ENCODE measurements around the gene TGFB2.

TGFB2 gene

DNA sequence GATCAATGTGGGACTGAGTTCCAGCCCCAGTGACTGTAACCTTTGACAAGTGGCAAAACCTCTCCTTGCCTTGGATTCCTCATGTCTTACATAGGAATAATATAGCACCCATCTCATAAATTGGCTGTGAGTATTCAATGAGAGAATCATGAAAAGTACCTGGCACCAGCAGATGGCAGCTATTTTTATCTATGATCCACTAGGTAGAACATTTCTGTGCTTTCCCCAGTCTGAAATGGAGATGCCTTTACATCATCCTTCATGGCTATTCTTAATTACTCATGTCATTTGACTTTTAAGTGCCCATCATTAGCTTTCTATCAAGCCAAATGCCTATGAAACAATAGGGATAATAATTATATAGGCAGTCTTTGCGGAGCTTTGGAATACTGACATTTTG lies 130.1 kb downstream of the TGFB2 start:
- Histone ChIP-seq H3K36me3 (ENCODE audit: control insufficient read depth, insufficient read depth, low read length) (no peaks in the 10 kb centered on the region), H3K9me3 (ENCODE audit: control insufficient read depth, insufficient read depth, low read length) (no peaks in the 10 kb centered on the region), H3K4me3 (ENCODE audit: low read depth, low read length) (no peak overlapping the region), H3K4me1 (ENCODE audit: control insufficient read depth, insufficient read depth, low read length) (no peaks in the 10 kb centered on the region), H3K27me3 (ENCODE audit: control insufficient read depth, insufficient read depth, low read length) (no peaks in the 10 kb centered on the region), H3K9ac (ENCODE audit: low read depth, low read length) (no peak overlapping the region)

- Histone ChIP-seq H3K4me3 (ENCODE audit: low read depth, low read length) (no peak overlapping the region), H3K9ac (ENCODE audit: low read depth, low read length) (no peak overlapping the region)
These were observed 130.6 kb downstream of the TGFB2 start for GRCh38 chr1:218475699-218476098.

DNA sequence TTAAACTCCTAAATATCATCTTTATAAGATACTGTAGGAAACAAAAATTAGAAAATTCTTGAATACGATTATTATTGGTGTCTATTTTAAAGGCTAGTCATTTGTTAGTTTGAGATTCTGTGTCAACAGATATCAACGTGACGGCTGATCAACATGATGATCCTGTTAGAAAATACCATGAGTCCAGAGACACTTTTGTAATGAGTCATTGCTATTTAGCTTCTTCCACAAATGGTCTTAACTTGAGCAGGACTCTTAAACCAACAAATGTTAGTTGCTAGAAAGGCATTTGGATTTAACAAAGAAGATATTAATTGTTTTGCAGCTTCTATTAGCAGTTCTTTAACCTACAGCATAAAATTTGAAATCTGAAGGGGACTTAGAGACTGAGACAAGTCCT lies 131.2 kb downstream of the TGFB2 start:
- Histone ChIP-seq H3K9ac (ENCODE audit: low read depth, low read length) (no peak overlapping the region), H3K4me3 (ENCODE audit: low read depth, low read length) (no peak overlapping the region), H3K4me1 (ENCODE audit: control insufficient read depth, insufficient read depth, low read length) (no peaks in the 10 kb centered on the region), H3K27me3 (ENCODE audit: control insufficient read depth, insufficient read depth, low read length) (no peaks in the 10 kb centered on the region), H3K9me3 (ENCODE audit: control insufficient read depth, insufficient read depth, low read length) (no peaks in the 10 kb centered on the region), H3K36me3 (ENCODE audit: control insufficient read depth, insufficient read depth, low read length) (no peaks in the 10 kb centered on the region)

More at GRCh38 chr1:218475699-218476098, 130.6 kb downstream of the TGFB2 start:
- no peaks in the 10 kb centered on the region for H3K27me3 ChIP-seq (ENCODE audit: control insufficient read depth, insufficient read depth, low read length)
- H3K36me3 ChIP-seq (ENCODE audit: control insufficient read depth, insufficient read depth, low read length) = no peaks in the 10 kb centered on the region
- H3K4me1 ChIP-seq (ENCODE audit: control insufficient read depth, insufficient read depth, low read length) = no peaks in the 10 kb centered on the region
- H3K9me3 ChIP-seq (ENCODE audit: control insufficient read depth, insufficient read depth, low read length) = no peaks in the 10 kb centered on the region

DNA sequence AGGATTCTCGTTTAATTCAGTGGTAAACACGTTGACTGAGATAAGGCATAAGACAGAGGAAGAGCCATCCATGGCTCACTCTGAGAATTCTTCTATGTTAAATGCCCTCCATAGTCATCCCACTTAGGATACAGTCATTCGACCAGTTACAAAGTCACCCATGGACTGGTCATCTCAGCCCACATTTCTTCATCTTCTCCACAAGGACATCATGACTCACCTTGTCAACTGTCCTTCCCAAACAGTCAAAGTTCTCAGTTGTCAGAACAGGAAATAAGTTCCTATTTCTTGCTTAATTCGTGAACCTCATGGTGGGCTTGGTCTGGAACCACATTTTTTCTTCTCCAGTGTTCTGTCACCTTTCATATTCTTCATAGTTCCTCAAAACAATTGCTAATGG lies 133.2 kb downstream of the TGFB2 start:
- Histone ChIP-seq H3K9me3 (ENCODE audit: control insufficient read depth, insufficient read depth, low read length) (no peaks in the 10 kb centered on the region), H3K4me1 (ENCODE audit: control insufficient read depth, insufficient read depth, low read length) (no peaks in the 10 kb centered on the region), H3K27me3 (ENCODE audit: control insufficient read depth, insufficient read depth, low read length) (no peaks in the 10 kb centered on the region), H3K36me3 (ENCODE audit: control insufficient read depth, insufficient read depth, low read length) (no peaks in the 10 kb centered on the region), H3K9ac (ENCODE audit: low read depth, low read length) (no peak overlapping the region), H3K4me3 (ENCODE audit: low read depth, low read length) (no peak overlapping the region)

- H3K9ac ChIP-seq (ENCODE audit: low read depth, low read length) = no peak overlapping the region
- no peak overlapping the region for H3K4me3 ChIP-seq (ENCODE audit: low read depth, low read length)
- H3K36me3 ChIP-seq (ENCODE audit: control insufficient read depth, insufficient read depth, low read length) = no peaks in the 10 kb centered on the region
- no peaks in the 10 kb centered on the region for H3K9me3 ChIP-seq (ENCODE audit: control insufficient read depth, insufficient read depth, low read length)
- no peaks in the 10 kb centered on the region for H3K4me1 ChIP-seq (ENCODE audit: control insufficient read depth, insufficient read depth, low read length)
- H3K27me3 ChIP-seq (ENCODE audit: control insufficient read depth, insufficient read depth, low read length) = no peaks in the 10 kb centered on the region
These were observed 134.4 kb downstream of the TGFB2 start for GRCh38 chr1:218479436-218480115.

- H3K27me3 ChIP-seq (ENCODE audit: control insufficient read depth, insufficient read depth, low read length) = no peaks in the 10 kb centered on the region
- H3K4me1 ChIP-seq (ENCODE audit: control insufficient read depth, insufficient read depth, low read length) = no peaks in the 10 kb centered on the region
- H3K9ac ChIP-seq (ENCODE audit: low read depth, low read length) = no peak overlapping the region
- H3K36me3 ChIP-seq (ENCODE audit: control insufficient read depth, insufficient read depth, low read length) = no peaks in the 10 kb centered on the region
- no peak overlapping the region for H3K4me3 ChIP-seq (ENCODE audit: low read depth, low read length)
- no peaks in the 10 kb centered on the region for H3K9me3 ChIP-seq (ENCODE audit: control insufficient read depth, insufficient read depth, low read length)
These were observed 135.0 kb downstream of the TGFB2 start for GRCh38 chr1:218480137-218480536.

DNA sequence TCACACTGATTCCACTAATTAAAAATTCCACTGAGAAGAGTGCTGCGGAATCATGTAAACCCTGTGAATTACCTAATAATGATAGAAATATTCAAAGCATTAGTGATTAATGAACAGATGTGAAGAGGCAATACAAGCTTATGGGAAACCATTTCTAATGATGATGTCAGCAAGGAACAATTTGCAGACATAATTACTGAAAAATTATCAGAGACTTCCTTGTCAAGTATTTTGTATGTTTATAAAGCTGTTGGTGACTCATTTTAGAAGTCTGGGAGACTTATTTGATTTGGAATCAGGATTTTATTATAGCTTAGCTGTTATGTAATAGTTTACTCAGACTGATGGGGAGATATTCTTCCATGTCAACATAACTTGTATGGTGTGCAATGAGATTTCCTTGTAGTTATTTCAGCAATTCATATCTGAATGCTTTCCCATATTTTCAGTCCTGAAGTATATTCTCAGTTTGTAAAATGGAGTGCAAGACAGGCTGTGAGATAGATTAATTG lies 135.5 kb downstream of the TGFB2 start:
- no peaks in the 10 kb centered on the region for H3K27me3 ChIP-seq (ENCODE audit: control insufficient read depth, insufficient read depth, low read length)
- H3K4me1 ChIP-seq (ENCODE audit: control insufficient read depth, insufficient read depth, low read length) = no peaks in the 10 kb centered on the region
- H3K4me3 ChIP-seq (ENCODE audit: low read depth, low read length) = no peak overlapping the region
- H3K9ac ChIP-seq (ENCODE audit: low read depth, low read length) = no peak overlapping the region
- H3K9me3 ChIP-seq (ENCODE audit: control insufficient read depth, insufficient read depth, low read length) = no peaks in the 10 kb centered on the region
- H3K36me3 ChIP-seq (ENCODE audit: control insufficient read depth, insufficient read depth, low read length) = no peaks in the 10 kb centered on the region

- no peaks in the 10 kb centered on the region for H3K4me1 ChIP-seq (ENCODE audit: control insufficient read depth, insufficient read depth, low read length)
- H3K9ac ChIP-seq (ENCODE audit: low read depth, low read length) = no peak overlapping the region
- no peaks in the 10 kb centered on the region for H3K27me3 ChIP-seq (ENCODE audit: control insufficient read depth, insufficient read depth, low read length)
- no peaks in the 10 kb centered on the region for H3K36me3 ChIP-seq (ENCODE audit: control insufficient read depth, insufficient read depth, low read length)
- H3K4me3 ChIP-seq (ENCODE audit: low read depth, low read length) = no peak overlapping the region
- no peaks in the 10 kb centered on the region for H3K9me3 ChIP-seq (ENCODE audit: control insufficient read depth, insufficient read depth, low read length)
These were observed 136.1 kb downstream of the TGFB2 start for GRCh38 chr1:218481116-218481775.

DNA sequence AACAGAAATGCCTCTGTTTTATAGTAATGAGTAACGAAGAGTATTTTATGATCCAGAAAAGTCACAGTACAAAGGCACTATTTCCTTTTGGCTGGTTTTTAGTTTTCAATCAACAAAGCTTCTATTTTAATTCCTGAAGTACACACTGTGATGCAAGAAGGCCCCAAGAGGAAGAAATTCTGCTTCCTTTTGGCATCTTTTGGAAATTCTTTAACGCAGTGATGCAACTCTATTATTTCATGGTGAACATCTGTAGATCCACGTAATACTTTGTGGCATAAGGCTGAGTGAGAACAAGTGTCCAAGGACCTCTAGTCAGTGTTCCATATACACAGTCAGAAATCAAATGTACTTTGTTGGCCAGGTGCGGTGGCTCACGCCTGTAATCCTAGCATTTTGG lies 137.5 kb downstream of the TGFB2 start:
- Histone ChIP-seq H3K9me3 (ENCODE audit: control insufficient read depth, insufficient read depth, low read length) (no peaks in the 10 kb centered on the region), H3K9ac (ENCODE audit: low read depth, low read length) (no peak overlapping the region), H3K27me3 (ENCODE audit: control insufficient read depth, insufficient read depth, low read length) (no peaks in the 10 kb centered on the region), H3K4me1 (ENCODE audit: control insufficient read depth, insufficient read depth, low read length) (no peaks in the 10 kb centered on the region), H3K4me3 (ENCODE audit: low read depth, low read length) (no peak overlapping the region), H3K36me3 (ENCODE audit: control insufficient read depth, insufficient read depth, low read length) (no peaks in the 10 kb centered on the region)

- H3K36me3 ChIP-seq (ENCODE audit: control insufficient read depth, insufficient read depth, low read length) = no peaks in the 10 kb centered on the region
- H3K27me3 ChIP-seq (ENCODE audit: control insufficient read depth, insufficient read depth, low read length) = no peaks in the 10 kb centered on the region
- H3K4me3 ChIP-seq (ENCODE audit: low read depth, low read length) = no peak overlapping the region
- H3K4me1 ChIP-seq (ENCODE audit: control insufficient read depth, insufficient read depth, low read length) = no peaks in the 10 kb centered on the region
- no peaks in the 10 kb centered on the region for H3K9me3 ChIP-seq (ENCODE audit: control insufficient read depth, insufficient read depth, low read length)
- H3K9ac ChIP-seq (ENCODE audit: low read depth, low read length) = no peak overlapping the region
These were observed 140.2 kb downstream of the TGFB2 start for GRCh38 chr1:218485241-218485928.

DNA sequence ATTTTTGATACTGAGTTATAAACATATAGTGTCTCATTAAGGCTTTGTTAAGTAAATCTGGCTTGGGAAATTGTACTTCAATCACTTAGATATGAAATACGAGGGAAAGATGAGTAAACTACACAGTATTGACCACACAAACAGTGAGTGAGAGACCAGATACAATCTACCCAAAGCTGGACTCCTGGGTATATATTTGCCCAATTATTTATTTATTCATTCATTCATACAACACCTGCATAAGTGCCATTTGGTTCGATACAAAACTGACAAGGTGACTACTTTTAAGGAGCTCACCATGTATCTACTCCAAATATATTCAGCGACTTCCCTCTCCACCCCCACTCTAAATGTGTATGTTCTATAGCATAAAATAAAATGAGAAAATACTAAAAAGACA lies 143.4 kb downstream of the TGFB2 start:
- Histone ChIP-seq H3K4me1 (ENCODE audit: control insufficient read depth, insufficient read depth, low read length) (no peaks in the 10 kb centered on the region), H3K4me3 (ENCODE audit: low read depth, low read length) (no peak overlapping the region), H3K9me3 (ENCODE audit: control insufficient read depth, insufficient read depth, low read length) (no peaks in the 10 kb centered on the region), H3K36me3 (ENCODE audit: control insufficient read depth, insufficient read depth, low read length) (no peaks in the 10 kb centered on the region), H3K27me3 (ENCODE audit: control insufficient read depth, insufficient read depth, low read length) (no peaks in the 10 kb centered on the region), H3K9ac (ENCODE audit: low read depth, low read length) (no peak overlapping the region)

DNA sequence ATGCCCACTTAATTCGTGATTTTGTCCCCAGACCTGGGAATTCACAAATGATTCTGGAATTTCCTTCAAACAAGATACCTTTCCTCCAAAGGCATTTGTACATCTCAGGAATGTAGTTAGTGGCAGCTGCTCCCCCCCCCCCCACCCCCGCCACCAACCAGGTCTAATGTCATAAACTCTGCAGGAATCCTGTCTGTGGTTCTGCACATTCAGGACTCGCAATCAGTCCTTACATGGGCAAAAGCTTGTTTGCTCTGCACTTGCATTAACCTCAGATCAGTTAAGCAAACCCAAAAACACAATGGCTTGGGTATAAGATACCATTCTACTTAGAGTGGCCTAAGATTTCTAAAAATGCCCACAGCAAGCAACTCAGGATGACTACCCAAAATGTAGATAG lies 143.8 kb downstream of the TGFB2 start:
- H3K9me3 ChIP-seq (ENCODE audit: control insufficient read depth, insufficient read depth, low read length) = no peaks in the 10 kb centered on the region
- no peaks in the 10 kb centered on the region for H3K36me3 ChIP-seq (ENCODE audit: control insufficient read depth, insufficient read depth, low read length)
- H3K27me3 ChIP-seq (ENCODE audit: control insufficient read depth, insufficient read depth, low read length) = no peaks in the 10 kb centered on the region
- no peak overlapping the region for H3K9ac ChIP-seq (ENCODE audit: low read depth, low read length)
- H3K4me3 ChIP-seq (ENCODE audit: low read depth, low read length) = no peak overlapping the region
- H3K4me1 ChIP-seq (ENCODE audit: control insufficient read depth, insufficient read depth, low read length) = peaks cover 2% of the 10 kb centered on the region
